Ovary (tissue), 3 donors: Measurements from ENCODE around the gene PAFAH2.

ENCODE experiments used
- CTCF ChIP-seq, 3 donors: fragments of 450-650 bp in 2 of 3; fragments of 200-600 bp in 1 of 3; IDR thresholded peaks; one replicate each; pipeline versions ENCODE4 v1.5.1 to v1.8.0; 2016 to 2022; ENCODE audit warnings: antibody characterized with exemption in 3 of 3, mild to moderate bottlenecking in 1 of 3
- EP300 ChIP-seq: sonication (generic); formaldehyde crosslinking; IDR thresholded peaks from one replicate; pipeline ENCODE4 v1.6.1; 2017; ENCODE audit warnings: antibody characterized with exemption
- POLR2A ChIP-seq: fragments of 450-650 bp; IDR thresholded peaks from one replicate; pipeline ENCODE4 v1.6.1; 2017; ENCODE audit warnings: antibody characterized with exemption, mild to moderate bottlenecking, moderate library complexity
- donor health status: DM: no; HTN: no; CAD: no.

DNA sequence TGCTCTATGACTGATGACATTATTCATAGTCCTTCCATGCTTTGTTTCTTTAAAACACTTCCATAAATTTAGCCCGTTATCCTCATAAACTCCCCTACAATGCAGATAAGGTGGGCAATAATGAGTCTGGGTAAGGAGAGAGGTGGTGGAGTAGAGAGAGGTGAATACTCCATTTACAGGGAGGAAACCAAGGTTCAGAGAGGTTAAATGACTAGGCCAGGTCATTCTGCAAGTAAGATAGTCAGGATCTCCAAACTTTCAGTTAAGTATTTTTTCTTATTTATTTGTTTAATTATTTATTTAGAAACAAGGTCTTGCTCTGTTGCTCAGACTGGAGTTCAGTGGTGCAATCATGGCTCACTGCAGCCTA lies 26.1 kb downstream of the PAFAH2 start:
- TF ChIP-seq CTCF (IDR thresholded peaks at IDR 0.05) (no peak), POLR2A (no peak), EP300 (no peak)
